Heart left ventricle (tissue), 13 donors: ENCODE data around the gene ARHGAP12.

ENCODE experiments used
- CTCF ChIP-seq, 12 donors: fragments of 200-600 bp; sonication (generic) in 4 of 12; IDR thresholded peaks; one replicate each; pipeline versions ENCODE4 v1.5.0 to v1.8.0; 2018 to 2022; ENCODE audit warnings: antibody characterized with exemption in 12 of 12, mild to moderate bottlenecking in 5 of 12
- POLR2A ChIP-seq, 2 donors: fragments of 450-650 bp; IDR thresholded peaks; one replicate each; pipeline ENCODE4 v1.6.1; 2017; ENCODE audit warnings: antibody characterized with exemption in 2 of 2, mild to moderate bottlenecking in 2 of 2, moderate library complexity in 2 of 2
- donor health status: ischemic (EF 13 %, LVEDD 7.1; RV severe dilation, severe dysfunction).
- donor health status: DM: no; HTN: yes; CAD: no.
- donor health status: DM: no; HTN: no; CAD: no.
- donor health status: ischemic (EF 25% LVEDD 6.9; RV normal size, moderate dysfunction).
- donor health status: ischemic (EF 25% LVEDD 5.7; RV mildly dilated, moderate dysfunction).
- donor health status: ischemic (EF 35%, LVEDD 5.7; RV mildly dilated, moderate dysfunction).
- donor health status: nonischemic (EF 11% LVEDD 7.7; RV severe dilation, severe dysfunction).
- donor health status: DM: yes; HTN: yes; CAD: no.
- donor health status: PGD.
- donor health status: ischemic (EF 29% LVEDD 5.4; RV normal size, mild dysfunction).
- donor health status: nonischemic (EF 23%, LVEDD 6.1; RV moderate dilation, normal function).

GRCh38 chr10:31944071-31944433 lies 15.4 kb upstream of the ARHGAP12 start:
- TF ChIP-seq POLR2A (IDR thresholded peaks at IDR 0.05), result no peak
- no peak for TF ChIP-seq CTCF (IDR thresholded peaks at IDR 0.05)
